Liver (tissue), 9 donors: ENCODE measurements around the gene UMODL1. TPM values are rescaled to one million over a fixed set of nuclear protein-coding genes. Genes with fewer than 3 reads are reported as not detected.
"Not testable (repeated sequence)": the region's sequence is repeated elsewhere in the genome, so short reads cannot be mapped to it uniquely, and the experiment has no call there.

ENCODE experiments used
- DNase-seq: peaks from one replicate; pipeline ENCODE4 v3.0.0-alpha.2; 2017; ENCODE audit warnings: low spot score
- H3K27ac ChIP-seq, 2 donors: one replicate each; pipeline ENCODE4 v1.7.0; 2013; ENCODE audit warnings: inconsistent platforms in 2 of 2, low read length in 2 of 2, control low read depth in 1 of 2, low read depth in 1 of 2, mild to moderate bottlenecking in 1 of 2
- H3K27me3 ChIP-seq, 4 donors: one replicate each; pipeline versions ENCODE4 v1.6.1 to v1.7.0; 2013; ENCODE audit warnings: low read length in 3 of 4, inconsistent platforms in 1 of 4, mild to moderate bottlenecking in 1 of 4, moderate library complexity in 1 of 4; ENCODE audit not compliant: control insufficient read depth in 4 of 4, insufficient read depth in 4 of 4
- H3K36me3 ChIP-seq, 4 donors: one replicate each; pipeline versions ENCODE4 v1.6.1 to v1.7.0; 2013; ENCODE audit warnings: low read length in 3 of 4, mild to moderate bottlenecking in 3 of 4, low read depth in 1 of 4, moderate library complexity in 1 of 4; ENCODE audit not compliant: control insufficient read depth in 4 of 4, insufficient read depth in 3 of 4
- H3K4me1 ChIP-seq, 4 donors: one replicate each; pipeline versions ENCODE4 v1.6.1 to v1.7.0; 2013; ENCODE audit warnings: low read length in 3 of 4, mild to moderate bottlenecking in 3 of 4, moderate library complexity in 1 of 4; ENCODE audit not compliant: control insufficient read depth in 4 of 4, insufficient read depth in 4 of 4
- H3K4me3 ChIP-seq, 3 donors: one replicate each; pipeline versions ENCODE4 v1.6.1 to v1.7.0; 2013; ENCODE audit warnings: low read length in 3 of 3, control low read depth in 1 of 3, low read depth in 1 of 3, mild to moderate bottlenecking in 1 of 3
- H3K9ac ChIP-seq, 2 donors: one replicate each; pipeline ENCODE4 v1.7.0; 2013; ENCODE audit warnings: low read length in 2 of 2, mild to moderate bottlenecking in 2 of 2, moderate library complexity in 2 of 2, control low read depth in 1 of 2, low read depth in 1 of 2
- H3K9me3 ChIP-seq, 4 donors: one replicate each; pipeline versions ENCODE4 v1.6.1 to v1.7.0; 2013; ENCODE audit warnings: low read length in 3 of 4; ENCODE audit not compliant: control insufficient read depth in 4 of 4
- ATF3 ChIP-seq: IDR thresholded peaks from 2 replicates; pipeline ENCODE4 v1.6.1; 2016; ENCODE audit warnings: antibody characterized with exemption
- EGR1 ChIP-seq, 2 donors: IDR thresholded peaks; 2 replicates each; pipeline ENCODE4 v1.6.1; 2016 to 2018; ENCODE audit warnings: antibody characterized with exemption in 2 of 2, low read depth in 2 of 2
- FOXA2 ChIP-seq: IDR thresholded peaks from 2 replicates; pipeline ENCODE4 v1.6.1; 2016; ENCODE audit warnings: antibody characterized with exemption
- GABPA ChIP-seq, 2 donors: IDR thresholded peaks in 1 of 2; conservative IDR thresholded peaks in 1 of 2; 2 replicates each; pipeline ENCODE4 v1.6.1; 2016; ENCODE audit warnings: antibody characterized with exemption in 2 of 2, mild to moderate bottlenecking in 1 of 2, moderate library complexity in 1 of 2
- HNF4A ChIP-seq, 2 donors: conservative IDR thresholded peaks; 2 replicates each; pipeline ENCODE4 v1.6.1; 2016; ENCODE audit warnings: antibody characterized with exemption in 2 of 2, mild to moderate bottlenecking in 2 of 2
- HNF4G ChIP-seq: IDR thresholded peaks from 2 replicates; pipeline ENCODE4 v1.6.1; 2016; ENCODE audit warnings: antibody characterized with exemption
- JUND ChIP-seq, 2 donors: IDR thresholded peaks; 2 replicates each; pipeline ENCODE4 v1.6.1; 2016; ENCODE audit warnings: antibody characterized with exemption in 2 of 2
- NR2F2 ChIP-seq: IDR thresholded peaks from 2 replicates; pipeline ENCODE4 v1.6.1; 2016; ENCODE audit warnings: antibody characterized with exemption
- RAD21 ChIP-seq, 2 donors: IDR thresholded peaks; 2 replicates each; pipeline ENCODE4 v1.6.1; 2016; ENCODE audit warnings: antibody characterized with exemption in 2 of 2, mild to moderate bottlenecking in 2 of 2
- REST ChIP-seq: IDR thresholded peaks from 2 replicates; pipeline ENCODE4 v1.6.1; 2016; ENCODE audit warnings: antibody characterized with exemption, mild to moderate bottlenecking
- SP1 ChIP-seq: IDR thresholded peaks from 2 replicates; pipeline ENCODE4 v1.6.1; 2018; ENCODE audit warnings: antibody characterized with exemption, mild to moderate bottlenecking
- TAF1 ChIP-seq: conservative IDR thresholded peaks from 2 replicates; pipeline ENCODE4 v1.6.1; 2016; ENCODE audit warnings: antibody characterized with exemption, mild to moderate bottlenecking
- YY1 ChIP-seq: IDR thresholded peaks from 2 replicates; pipeline ENCODE4 v1.6.1; 2016; ENCODE audit warnings: antibody characterized with exemption, mild to moderate bottlenecking
- ZBTB33 ChIP-seq: IDR thresholded peaks from 2 replicates; pipeline ENCODE4 v1.6.1; 2016; ENCODE audit warnings: antibody characterized with exemption
- WGBS: extraction: QIAGEN DNeasy Blood & Tissue Kit; methylation state at CpG from one replicate; pipeline ENCODE4 v1.1.7; 2013; 5-methylcytosine and 5-hydroxymethylcytosine counted together
- polyA plus RNA-seq, 2 donors: library from polyadenylated mRNA; stranded (reverse) in 1 of 2; unstranded in 1 of 2; fragments of 200-250 nt in 1 of 2; fragments of >200 nt in 1 of 2; fragmentation: Nextera tagmentation in 1 of 2; extraction: Ambion mirVana in 1 of 2; gene quantifications; one replicate each; pipeline versions ENCODE4 v1.2.1 to v1.2.3, GENCODE V29; 2013 to 2015
- total RNA-seq, 2 donors: library from RNA; depleted of rRNA; stranded (reverse); fragments of >200 nt; gene quantifications; one replicate each; pipeline ENCODE4 v1.2.3, GENCODE V29; 2014
- donor health status: healthy.
- donor health status: healthy.
- donor health status: healthy.
- donor health status: healthy.
- donor health status: healthy.

Gene UMODL1
- total and polyA plus RNA-seq, 4 donors: 0.08 to 0.14 (median 0.08) TPM; not detected in 1

GRCh38 chr21:42179316-42179715 lies 108.2 kb downstream of the UMODL1 start:
- TF ChIP-seq GABPA (IDR thresholded peaks at IDR 0.05 in 1 of 2, conservative IDR thresholded peaks at IDR 0.05 in 1 of 2) (no peak), REST (no peak), NR2F2 (no peak), EGR1 (IDR thresholded peaks at IDR 0.05; ENCODE audit: low read depth in 2 of 2) (no peak), HNF4G (no peak), FOXA2 (no peak), RAD21 (IDR thresholded peaks at IDR 0.05) (no peak), TAF1 (no peak), SP1 (no peak)
- no peaks in the 10 kb centered on the region for H3K4me1 ChIP-seq
- no peaks in the 10 kb centered on the region for H3K9me3 ChIP-seq
- 79% methylated on average over 3 of the region's 3 CpGs for WGBS
- no peak overlapping the region for H3K4me3 ChIP-seq
- no peak for DNase-seq
- H3K27ac ChIP-seq: no peak overlapping the region
- no peaks in the 10 kb centered on the region for H3K36me3 ChIP-seq
- H3K9ac ChIP-seq: no peak overlapping the region
- H3K27me3 ChIP-seq: peaks cover 0 to 2% (median 0%) of the 10 kb centered on the region in 4 donors

GRCh38 chr21:42180001-42180400 lies 108.9 kb downstream of the UMODL1 start:
- not testable (repeated sequence) for H3K9ac ChIP-seq, H3K36me3 ChIP-seq, H3K27me3 ChIP-seq, H3K4me1 ChIP-seq, H3K9me3 ChIP-seq, H3K27ac ChIP-seq, DNase-seq, H3K4me3 ChIP-seq
- 95% methylated on average over 3 of the region's 3 CpGs for WGBS

- no peaks in the 10 kb centered on the region for H3K4me1 ChIP-seq
- no peaks in the 10 kb centered on the region for H3K9me3 ChIP-seq
- 79% methylated on average over 4 of the region's 4 CpGs for WGBS
- H3K4me3 ChIP-seq: no peak overlapping the region
- no peaks in the 10 kb centered on the region for H3K36me3 ChIP-seq
- no peaks in the 10 kb centered on the region for H3K27me3 ChIP-seq
- H3K27ac ChIP-seq: no peak overlapping the region
- no peak for TF ChIP-seq EGR1 (IDR thresholded peaks at IDR 0.05; ENCODE audit: low read depth in 2 of 2)
- no peak for TF ChIP-seq JUND (IDR thresholded peaks at IDR 0.05)
- no peak for TF ChIP-seq ZBTB33
- no peak for TF ChIP-seq GABPA (IDR thresholded peaks at IDR 0.05 in 1 of 2, conservative IDR thresholded peaks at IDR 0.05 in 1 of 2)
- no peak for TF ChIP-seq ATF3
- TF ChIP-seq YY1: no peak
- TF ChIP-seq HNF4A (conservative IDR thresholded peaks at IDR 0.05): no peak
- DNase-seq: no peak
- no peak overlapping the region for H3K9ac ChIP-seq
Measured at GRCh38 chr21:42182713-42183371, 111.7 kb downstream of the UMODL1 start.
